ENCODE data around the gene KPNA6. TPM values are rescaled to one million over a fixed set of nuclear protein-coding genes. Genes with fewer than 3 reads are reported as not detected.

KPNA6 gene
- total and polyA plus RNA-seq, 9 of the 15 experiments (the other 6 are each of a cell fraction or from before 2014, with no cell fraction given), result 20.1 to 54.6 (median 32.2) TPM

- TF ChIP-seq E2F1 (CRISPR knock-in tag; IDR thresholded peaks at IDR 0.05) (no peak), OTX1 (CRISPR knock-in tag; IDR thresholded peaks at IDR 0.05) (no peak), HOXB6 (CRISPR knock-in tag; IDR thresholded peaks at IDR 0.05; ENCODE audit: borderline replicate concordance) (no peak), DACH1 (IDR thresholded peaks at IDR 0.05; ENCODE audit: partially characterized antibody) (peak; percentile 45), NFYB (IDR thresholded peaks at IDR 0.05; ENCODE audit: extremely low read depth, insufficient read length) (no peak), LARP7 (IDR thresholded peaks at IDR 0.05) (no peak), E4F1 (CRISPR knock-in tag; IDR thresholded peaks at IDR 0.05; ENCODE audit: borderline replicate concordance) (no peak), ZNF212 (CRISPR knock-in tag; IDR thresholded peaks at IDR 0.05) (no peak), SETDB1 (IDR thresholded peaks at IDR 0.05; ENCODE audit: low read length) (no peak), SIRT6 (IDR thresholded peaks at IDR 0.05; ENCODE audit: low read depth, low read length) (no peak), LEF1 (IDR thresholded peaks at IDR 0.05) (no peak), IRF2 (CRISPR knock-in tag; IDR thresholded peaks at IDR 0.05) (no peak), ZNF740 (CRISPR knock-in tag; IDR thresholded peaks at IDR 0.05) (no peak), ZNF740 (tag; IDR thresholded peaks at IDR 0.05) (no peak), ZNF445 (CRISPR knock-in tag; IDR thresholded peaks at IDR 0.05; ENCODE audit: low read depth) (no peak), MCM5 (IDR thresholded peaks at IDR 0.05; ENCODE audit: low read depth) (no peak), RBBP5 (IDR thresholded peaks at IDR 0.05; ENCODE audit: borderline replicate concordance, insufficient read depth, low read length, poor library complexity, severe bottlenecking) (no peak), ARID1B (IDR thresholded peaks at IDR 0.05) (peak; percentile 58; the same call in 1 of the 2 replicates), FOXK2 (conservative IDR thresholded peaks at IDR 0.05 in 1 of 2, IDR thresholded peaks at IDR 0.05 in 1 of 2; ENCODE audit: low read depth in 2 of 2) (peak in 1 of 2 experiments; percentile 42; a peak in 1 of 4 replicates), SUPT5H (IDR thresholded peaks at IDR 0.05) (0 out of 2 replicates have a peak, but pooled peaks have one; percentile 5), XRCC5 (IDR thresholded peaks at IDR 0.05; ENCODE audit: low read depth, low read length) (0 out of 2 replicates have a peak, but pooled peaks have one; percentile 40), HDAC1 (IDR thresholded peaks at IDR 0.05) (no peak), COPS2 (conservative IDR thresholded peaks at IDR 0.05) (no peak), IRF9 (tag; IDR thresholded peaks at IDR 0.05) (no peak), TFAP4 (CRISPR knock-in tag; IDR thresholded peaks at IDR 0.05; ENCODE audit: borderline replicate concordance) (no peak; the same call in 1 of the 2 replicates)
Observed at GRCh38 chr1:32066489-32066873, 41.4 kb upstream of the KPNA6 start (continued).
